ENCODE results near the gene ZNF98. TPM values are rescaled to one million over a fixed set of nuclear protein-coding genes. Genes with fewer than 3 reads are reported as not detected.

Gene ZNF98
- total and polyA plus RNA-seq, 4 donors, result 0.99 to 3.0 (median 1.6) TPM

Small RNA genes lying within 50 kb of the gene (small RNA-seq; reads per million reads assigned to genes)
- gene AC011494.1 (ENCODE audit: low replicate concordance), result not detected

Other genes starting within 250 kb of the ZNF98 start
- 1 to 10 TPM in 1 of 2 donors, under 1 TPM in 1; 0.79 to 1.2 TPM for gene ZNF676, start 225.4 kb downstream of the ZNF98 start, total RNA-seq
- under 1 TPM; 0.06 to 0.25 TPM for gene ZNF676, start 225.4 kb downstream of the ZNF98 start, polyA plus RNA-seq (ENCODE audit: insufficient read length in 2 of 2)
- under 1 TPM; 0.11 to 0.30 TPM for gene ZNF729, start 135.9 kb downstream of the ZNF98 start, total RNA-seq
- gene ZNF729, start 135.9 kb downstream of the ZNF98 start, polyA plus RNA-seq (ENCODE audit: insufficient read length in 2 of 2), result under 1 TPM in 1 of 2 donors, not detected in 1; 0.17 TPM
- 1 to 10 TPM; 1.6 to 1.8 TPM for gene ZNF492, start 212.0 kb upstream of the ZNF98 start, total RNA-seq
- 1 to 10 TPM; 1.0 to 1.5 TPM for gene ZNF492, start 212.0 kb upstream of the ZNF98 start, polyA plus RNA-seq (ENCODE audit: insufficient read length in 2 of 2)